Vagina (tissue), 2 donors: Measurements from ENCODE around the gene CCDC85C. TPM values are rescaled to one million over a fixed set of nuclear protein-coding genes. Genes with fewer than 3 reads are reported as not detected.
A peak's percentile ranks its signal among the peaks of the same experiment; 100 is the strongest.

ENCODE experiments used
- DNase-seq, 2 donors: peaks; one replicate each; pipeline ENCODE4 v3.0.0-alpha.2; 2017; ENCODE audit errors: extremely low spot score in 2 of 2
- H3K27ac ChIP-seq: fragments of 200-600 bp; sonication (generic); one replicate; pipeline ENCODE4 v1.5.1; 2019
- H3K27me3 ChIP-seq: fragments of 200-600 bp; sonication (generic); one replicate; pipeline ENCODE4 v1.5.1; 2019
- H3K36me3 ChIP-seq, 2 donors: fragments of 200-600 bp; sonication (generic); one replicate each; pipeline ENCODE4 v1.5.1; 2017 to 2019
- H3K4me1 ChIP-seq: fragments of 200-600 bp; sonication (generic); one replicate; pipeline ENCODE4 v1.5.1; 2019
- H3K4me3 ChIP-seq, 2 donors: fragments of 200-600 bp; sonication (generic); 1 replicate in 1 of 2; 2 replicates in 1 of 2; pipeline ENCODE4 v1.5.1; 2016 to 2019
- H3K9me3 ChIP-seq: fragments of 200-600 bp; sonication (generic); one replicate; pipeline ENCODE4 v1.5.1; 2019
- POLR2A ChIP-seq, 2 donors: fragments of 450-650 bp; IDR thresholded peaks; one replicate each; pipeline ENCODE4 v1.6.1; 2017; ENCODE audit warnings: antibody characterized with exemption in 2 of 2, mild to moderate bottlenecking in 2 of 2, moderate library complexity in 2 of 2
- POLR2AphosphoS5 ChIP-seq, 2 donors: sonication (generic); formaldehyde crosslinking; IDR thresholded peaks; one replicate each; pipeline ENCODE4 v1.9.0; 2017; ENCODE audit warnings: antibody characterized with exemption in 2 of 2, mild to moderate bottlenecking in 2 of 2, low read depth in 1 of 2; ENCODE audit not compliant: insufficient read depth in 1 of 2
- intact Hi-C: fragments of 100-400 bp; cut with DNase I; formaldehyde crosslinking; loops from one replicate; pipeline ENCODE4 v1.15.1; 2023
- total RNA-seq: library from RNA; depleted of rRNA; stranded (reverse); fragments of >200 nt; gene quantifications from one replicate; pipeline ENCODE4 v1.2.3, GENCODE V29; 2016
- TF ChIP-seq, protein P1 (sequence below), 3 experiments: fragments of 450-650 bp in 2 of 3; fragments of 200-600 bp in 1 of 3; sonication (generic) in 1 of 3; IDR thresholded peaks; one replicate each; pipeline ENCODE4 v1.5.1; 2017 to 2019; ENCODE audit warnings: antibody characterized with exemption in 3 of 3, mild to moderate bottlenecking in 2 of 3, moderate library complexity in 2 of 3

Gene CCDC85C
- total RNA-seq, 1 donor from 2014 or later, result 6.9 TPM

DNA sequence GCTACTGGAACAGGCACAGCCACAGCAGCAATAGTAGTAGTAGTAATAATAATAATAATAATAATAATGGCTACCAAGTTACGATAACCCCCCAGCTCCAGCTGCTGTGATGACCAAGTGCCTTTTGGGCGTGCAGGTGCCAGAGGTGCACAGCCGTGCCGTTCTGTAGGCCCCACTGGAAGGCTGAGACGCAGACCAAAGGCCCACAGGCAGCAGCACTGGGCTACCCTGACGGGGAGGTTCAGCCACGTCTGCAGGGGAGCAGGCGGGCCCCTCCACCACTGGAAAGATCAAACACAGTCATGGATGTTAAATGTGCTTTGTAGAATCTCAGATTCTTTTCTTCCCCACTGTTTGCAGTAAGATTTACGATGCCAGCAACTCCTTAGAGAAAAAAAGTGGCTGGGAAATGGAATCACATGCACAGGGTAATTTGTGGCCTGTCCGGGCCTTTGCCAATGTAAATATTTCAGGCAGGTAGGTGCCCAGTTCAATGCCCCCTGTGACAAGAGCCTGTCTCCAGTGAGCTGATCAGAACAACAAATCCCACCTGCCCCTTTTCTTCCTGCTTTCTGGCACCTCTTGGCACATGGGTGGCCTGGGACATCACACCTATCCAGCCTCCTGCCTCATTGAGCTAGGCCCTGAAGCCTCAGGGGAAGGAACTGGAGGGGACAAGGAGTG is 32.6 kb downstream of the CCDC85C start:
- H3K4me1 ChIP-seq, result peaks cover 85% of the 10 kb centered on the region
- no peaks in the 10 kb centered on the region for H3K36me3 ChIP-seq
- no peak overlapping the region for H3K4me3 ChIP-seq
- no peak for DNase-seq
- TF ChIP-seq, protein P1, sequence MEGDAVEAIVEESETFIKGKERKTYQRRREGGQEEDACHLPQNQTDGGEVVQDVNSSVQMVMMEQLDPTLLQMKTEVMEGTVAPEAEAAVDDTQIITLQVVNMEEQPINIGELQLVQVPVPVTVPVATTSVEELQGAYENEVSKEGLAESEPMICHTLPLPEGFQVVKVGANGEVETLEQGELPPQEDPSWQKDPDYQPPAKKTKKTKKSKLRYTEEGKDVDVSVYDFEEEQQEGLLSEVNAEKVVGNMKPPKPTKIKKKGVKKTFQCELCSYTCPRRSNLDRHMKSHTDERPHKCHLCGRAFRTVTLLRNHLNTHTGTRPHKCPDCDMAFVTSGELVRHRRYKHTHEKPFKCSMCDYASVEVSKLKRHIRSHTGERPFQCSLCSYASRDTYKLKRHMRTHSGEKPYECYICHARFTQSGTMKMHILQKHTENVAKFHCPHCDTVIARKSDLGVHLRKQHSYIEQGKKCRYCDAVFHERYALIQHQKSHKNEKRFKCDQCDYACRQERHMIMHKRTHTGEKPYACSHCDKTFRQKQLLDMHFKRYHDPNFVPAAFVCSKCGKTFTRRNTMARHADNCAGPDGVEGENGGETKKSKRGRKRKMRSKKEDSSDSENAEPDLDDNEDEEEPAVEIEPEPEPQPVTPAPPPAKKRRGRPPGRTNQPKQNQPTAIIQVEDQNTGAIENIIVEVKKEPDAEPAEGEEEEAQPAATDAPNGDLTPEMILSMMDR (IDR thresholded peaks at IDR 0.05), result no peak
- no peak for TF ChIP-seq POLR2AphosphoS5 (IDR thresholded peaks at IDR 0.05; ENCODE audit: insufficient read depth in 1 of 2, low read depth in 1 of 2)
- TF ChIP-seq POLR2A (IDR thresholded peaks at IDR 0.05), result no peak
- intact Hi-C loops, result no loop called here
- H3K27me3 ChIP-seq, result no peaks in the 10 kb centered on the region
- H3K27ac ChIP-seq, result peak overlapping the region; percentile 63
- H3K9me3 ChIP-seq, result no peaks in the 10 kb centered on the region

DNA sequence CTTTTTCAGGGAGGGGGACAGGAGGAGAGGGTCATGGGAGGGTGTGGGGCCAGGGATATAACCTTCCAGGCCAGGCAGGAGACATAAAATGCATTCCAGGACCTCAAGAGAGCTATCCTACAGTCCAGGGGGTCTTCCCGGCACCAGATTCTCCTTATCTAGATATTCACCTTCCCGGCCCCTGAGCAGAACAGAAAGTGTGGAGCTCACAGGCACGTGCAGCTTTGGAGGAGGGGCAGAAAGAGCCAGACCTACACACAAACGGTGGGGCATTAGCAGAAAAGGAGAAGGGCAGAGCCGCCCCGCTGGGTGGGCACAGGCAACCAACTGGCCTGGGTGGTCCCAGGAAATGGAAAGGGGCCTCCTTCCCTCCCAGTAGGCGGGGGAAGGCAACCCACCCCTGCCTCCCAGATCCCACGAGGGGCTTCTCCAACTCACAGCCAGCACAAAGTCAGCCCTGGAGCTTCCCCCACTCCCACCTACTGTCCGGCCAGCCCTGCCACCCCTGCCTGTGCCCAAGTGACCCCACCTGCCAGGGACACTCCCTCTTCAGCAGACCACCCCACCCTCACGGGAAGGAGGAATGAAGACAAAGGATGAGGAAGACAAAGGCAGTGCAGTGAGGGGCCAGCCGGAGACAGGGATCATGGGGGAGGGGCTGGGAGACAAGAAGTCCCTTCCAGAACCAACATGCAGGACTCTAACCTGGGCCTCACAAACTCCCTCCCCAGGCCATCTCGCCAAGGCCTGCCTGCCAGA is 33.3 kb downstream of the CCDC85C start:
- H3K4me1 ChIP-seq, result peaks cover 85% of the 10 kb centered on the region
- H3K4me3 ChIP-seq, result no peak overlapping the region
- no peaks in the 10 kb centered on the region for H3K9me3 ChIP-seq
- TF ChIP-seq POLR2AphosphoS5 (IDR thresholded peaks at IDR 0.05; ENCODE audit: insufficient read depth in 1 of 2, low read depth in 1 of 2) (no peak), POLR2A (IDR thresholded peaks at IDR 0.05) (no peak)
- TF ChIP-seq, protein P1 (IDR thresholded peaks at IDR 0.05), result no peak
- intact Hi-C loops, result no loop called here
- H3K27me3 ChIP-seq, result no peaks in the 10 kb centered on the region
- no peaks in the 10 kb centered on the region for H3K36me3 ChIP-seq
- peak overlapping the region; percentile 63 for H3K27ac ChIP-seq
- no peak for DNase-seq

DNA sequence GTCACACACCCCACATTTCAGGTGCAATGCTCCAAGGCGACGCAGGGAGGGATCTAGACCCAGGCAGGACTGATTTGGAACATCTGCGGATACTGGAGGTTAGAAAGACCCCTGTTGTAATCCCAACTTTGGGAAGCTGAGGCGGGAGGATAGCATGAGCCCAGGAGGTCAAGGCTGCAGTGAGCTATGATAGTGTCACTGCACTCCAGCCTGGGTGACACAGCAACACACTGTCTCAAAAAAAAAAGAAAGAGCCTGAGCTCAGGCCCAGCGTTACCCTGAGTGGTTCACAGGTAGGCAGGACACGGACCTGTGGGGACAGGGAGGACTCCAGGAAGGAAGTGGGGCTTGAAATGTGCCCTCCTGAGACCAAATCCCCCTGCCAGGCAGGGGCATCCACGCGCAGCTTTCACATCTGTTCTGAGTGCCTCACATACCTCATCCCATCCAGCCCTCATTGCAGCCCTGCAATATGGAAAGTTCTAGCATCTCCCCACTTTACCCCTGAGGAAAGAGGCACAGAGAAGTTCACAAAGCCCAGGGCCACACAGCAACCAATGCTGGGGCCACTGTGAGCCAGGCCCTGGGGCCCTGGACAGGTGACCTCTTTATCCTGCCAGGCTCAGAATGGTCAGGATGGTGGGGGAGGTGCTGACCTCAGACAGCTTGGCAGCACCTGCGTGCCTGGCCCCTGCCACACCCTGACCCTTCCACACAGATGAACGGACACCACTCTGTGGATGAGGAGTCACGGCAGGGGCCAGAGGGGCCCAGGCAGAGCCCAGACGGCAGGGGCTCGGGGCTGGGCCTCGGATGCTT is 34.1 kb downstream of the CCDC85C start:
- peak overlapping the region; percentile 63 for H3K27ac ChIP-seq
- no peak overlapping the region for H3K4me3 ChIP-seq
- H3K9me3 ChIP-seq, result no peaks in the 10 kb centered on the region
- no peak for DNase-seq
- no peaks in the 10 kb centered on the region for H3K36me3 ChIP-seq
- intact Hi-C loops, result no loop called here
- H3K27me3 ChIP-seq, result no peaks in the 10 kb centered on the region
- peaks cover 85% of the 10 kb centered on the region for H3K4me1 ChIP-seq
- no peak for TF ChIP-seq POLR2A (IDR thresholded peaks at IDR 0.05)
- no peak for TF ChIP-seq POLR2AphosphoS5 (IDR thresholded peaks at IDR 0.05; ENCODE audit: insufficient read depth in 1 of 2, low read depth in 1 of 2)
- TF ChIP-seq, protein P1 (IDR thresholded peaks at IDR 0.05), result no peak

DNA sequence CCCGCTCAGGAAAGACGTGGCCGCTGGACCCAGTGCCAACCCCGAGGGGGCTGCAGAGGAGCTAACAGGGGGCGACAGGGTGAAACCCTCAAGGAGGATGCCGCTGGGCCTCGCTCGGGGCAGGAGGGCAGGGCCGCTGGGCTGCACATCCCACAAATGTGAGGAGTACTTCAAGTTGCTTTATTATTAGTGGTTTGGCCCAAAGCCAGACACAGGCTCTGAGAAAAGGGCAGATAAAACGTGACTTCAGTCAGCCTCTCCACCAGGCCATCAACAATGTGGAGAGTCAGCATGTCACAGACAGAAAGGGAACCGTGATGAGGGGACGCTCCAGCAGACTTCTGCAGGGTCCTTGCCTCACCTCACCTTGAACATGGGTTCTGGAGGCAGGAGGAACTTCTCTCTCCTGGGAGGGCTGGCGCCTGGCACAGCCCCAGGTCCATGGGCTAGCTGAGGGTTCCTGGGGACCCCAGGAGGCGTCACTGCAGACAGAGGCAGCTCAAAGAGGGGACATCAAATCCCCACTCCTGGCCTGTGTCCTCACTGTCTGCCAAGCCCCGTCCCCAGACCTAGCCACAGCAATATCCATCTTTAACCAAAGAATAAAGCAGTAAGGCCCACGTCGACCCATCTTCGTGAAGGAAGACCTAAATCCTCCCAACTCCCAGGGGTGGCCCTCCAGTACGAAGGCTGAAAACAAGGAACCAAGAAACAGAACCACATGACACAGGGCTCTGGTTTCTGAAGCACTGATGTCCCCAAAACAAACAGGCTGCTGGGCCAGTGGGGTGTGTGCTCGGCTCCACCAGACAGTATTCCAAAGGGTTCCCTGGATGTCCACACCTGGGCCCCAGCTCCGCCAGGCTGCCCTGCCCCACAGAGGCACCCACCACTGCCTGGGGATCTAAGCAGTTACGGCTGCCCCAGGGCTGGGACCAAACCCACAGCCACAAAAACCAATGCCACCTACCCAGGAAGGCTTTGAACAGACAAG is 35.1 kb downstream of the CCDC85C start:
- H3K9me3 ChIP-seq, result no peaks in the 10 kb centered on the region
- H3K27me3 ChIP-seq, result no peaks in the 10 kb centered on the region
- TF ChIP-seq, protein P1 (IDR thresholded peaks at IDR 0.05), result no peak
- TF ChIP-seq POLR2AphosphoS5 (IDR thresholded peaks at IDR 0.05; ENCODE audit: insufficient read depth in 1 of 2, low read depth in 1 of 2) (no peak), POLR2A (IDR thresholded peaks at IDR 0.05) (no peak)
- H3K4me3 ChIP-seq, result no peak overlapping the region
- peak overlapping the region; percentile 18 for H3K27ac ChIP-seq
- no peak for DNase-seq
- peaks cover 85% of the 10 kb centered on the region for H3K4me1 ChIP-seq
- no peaks in the 10 kb centered on the region for H3K36me3 ChIP-seq
- intact Hi-C loops, result no loop called here
